Measurements from ENCODE around the gene ST6GALNAC1. TPM values are rescaled to one million over a fixed set of nuclear protein-coding genes. Genes with fewer than 3 reads are reported as not detected.

ST6GALNAC1 gene
- total RNA-seq, 1 donor from 2014 or later = 14.1 TPM

DNA sequence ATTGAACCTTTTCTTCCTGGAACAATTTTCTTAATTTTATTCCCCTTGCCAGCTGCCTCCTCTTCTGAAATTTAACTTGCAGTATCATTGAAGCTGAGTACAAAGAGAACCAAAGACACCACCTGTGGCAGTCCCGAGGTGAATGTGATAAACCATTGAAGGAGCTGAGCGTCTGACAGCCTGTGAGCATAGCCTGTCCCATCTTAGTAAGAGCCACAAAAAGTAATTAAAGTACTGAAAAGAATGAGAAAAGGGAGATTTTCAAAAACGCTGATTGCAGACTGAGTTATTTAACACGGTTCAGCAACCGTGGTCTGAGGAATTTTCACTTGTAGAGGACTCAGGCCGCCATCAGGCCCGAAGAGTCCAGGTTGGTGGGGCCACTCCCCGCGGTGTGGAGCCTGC is 27.2 kb upstream of the ST6GALNAC1 start:
- TF ChIP-seq, protein P1, sequence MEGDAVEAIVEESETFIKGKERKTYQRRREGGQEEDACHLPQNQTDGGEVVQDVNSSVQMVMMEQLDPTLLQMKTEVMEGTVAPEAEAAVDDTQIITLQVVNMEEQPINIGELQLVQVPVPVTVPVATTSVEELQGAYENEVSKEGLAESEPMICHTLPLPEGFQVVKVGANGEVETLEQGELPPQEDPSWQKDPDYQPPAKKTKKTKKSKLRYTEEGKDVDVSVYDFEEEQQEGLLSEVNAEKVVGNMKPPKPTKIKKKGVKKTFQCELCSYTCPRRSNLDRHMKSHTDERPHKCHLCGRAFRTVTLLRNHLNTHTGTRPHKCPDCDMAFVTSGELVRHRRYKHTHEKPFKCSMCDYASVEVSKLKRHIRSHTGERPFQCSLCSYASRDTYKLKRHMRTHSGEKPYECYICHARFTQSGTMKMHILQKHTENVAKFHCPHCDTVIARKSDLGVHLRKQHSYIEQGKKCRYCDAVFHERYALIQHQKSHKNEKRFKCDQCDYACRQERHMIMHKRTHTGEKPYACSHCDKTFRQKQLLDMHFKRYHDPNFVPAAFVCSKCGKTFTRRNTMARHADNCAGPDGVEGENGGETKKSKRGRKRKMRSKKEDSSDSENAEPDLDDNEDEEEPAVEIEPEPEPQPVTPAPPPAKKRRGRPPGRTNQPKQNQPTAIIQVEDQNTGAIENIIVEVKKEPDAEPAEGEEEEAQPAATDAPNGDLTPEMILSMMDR (IDR thresholded peaks at IDR 0.05) = no peak
- DNase-seq (no peak), ATAC-seq (no peak)
- H3K27me3 ChIP-seq = no peaks in the 10 kb centered on the region
- peak overlapping the region; percentile 80 for H3K27ac ChIP-seq
- no peaks in the 10 kb centered on the region for H3K9me3 ChIP-seq
- intact Hi-C loops (cut with DNase I) = no loop called here
- H3K4me1 ChIP-seq = peaks cover 17% of the 10 kb centered on the region
- no peak overlapping the region for H3K4me3 ChIP-seq
- no peaks in the 10 kb centered on the region for H3K36me3 ChIP-seq

DNA sequence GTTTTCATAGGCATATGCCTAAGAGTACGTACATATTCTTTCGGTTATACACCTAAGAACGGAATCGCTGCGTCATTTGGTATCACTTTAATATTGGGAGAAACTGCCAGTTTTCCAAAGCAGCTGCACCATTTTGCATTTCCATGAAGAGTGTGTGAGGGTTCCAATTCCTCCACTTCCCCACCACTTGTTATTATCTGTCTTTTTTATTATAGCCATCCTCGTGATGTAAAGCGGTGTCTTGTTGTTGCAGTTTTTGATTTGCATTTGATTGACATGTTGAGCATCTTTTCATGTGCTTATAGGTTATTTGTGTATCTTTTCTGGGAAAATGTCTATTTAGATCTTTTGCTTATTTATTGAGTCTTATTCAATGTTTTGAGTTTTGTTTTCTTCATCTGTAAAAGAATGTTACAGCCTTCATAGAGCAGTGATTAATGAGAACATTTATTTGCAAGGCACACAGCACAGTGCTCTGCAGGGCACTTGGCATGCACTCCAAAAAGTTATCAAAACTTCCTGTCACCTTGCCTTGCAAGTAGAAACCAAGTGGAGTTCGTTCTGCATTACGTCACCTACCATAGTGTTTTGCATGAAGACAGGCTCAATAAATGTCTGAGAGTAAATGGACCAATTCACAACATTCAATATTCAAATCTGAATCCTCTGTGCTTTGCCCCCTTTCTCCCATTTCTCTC is 26.6 kb upstream of the ST6GALNAC1 start:
- Histone ChIP-seq H3K27me3 (no peaks in the 10 kb centered on the region), H3K36me3 (no peaks in the 10 kb centered on the region), H3K4me3 (no peak overlapping the region), H3K27ac (peak overlapping the region; percentile 80), H3K9me3 (no peaks in the 10 kb centered on the region), H3K4me1 (peaks cover 17% of the 10 kb centered on the region)
- TF ChIP-seq, protein P1 (IDR thresholded peaks at IDR 0.05) = no peak
- intact Hi-C loops (cut with DNase I) = no loop called here
- ATAC-seq (peak; percentile 20), DNase-seq (no peak)

DNA sequence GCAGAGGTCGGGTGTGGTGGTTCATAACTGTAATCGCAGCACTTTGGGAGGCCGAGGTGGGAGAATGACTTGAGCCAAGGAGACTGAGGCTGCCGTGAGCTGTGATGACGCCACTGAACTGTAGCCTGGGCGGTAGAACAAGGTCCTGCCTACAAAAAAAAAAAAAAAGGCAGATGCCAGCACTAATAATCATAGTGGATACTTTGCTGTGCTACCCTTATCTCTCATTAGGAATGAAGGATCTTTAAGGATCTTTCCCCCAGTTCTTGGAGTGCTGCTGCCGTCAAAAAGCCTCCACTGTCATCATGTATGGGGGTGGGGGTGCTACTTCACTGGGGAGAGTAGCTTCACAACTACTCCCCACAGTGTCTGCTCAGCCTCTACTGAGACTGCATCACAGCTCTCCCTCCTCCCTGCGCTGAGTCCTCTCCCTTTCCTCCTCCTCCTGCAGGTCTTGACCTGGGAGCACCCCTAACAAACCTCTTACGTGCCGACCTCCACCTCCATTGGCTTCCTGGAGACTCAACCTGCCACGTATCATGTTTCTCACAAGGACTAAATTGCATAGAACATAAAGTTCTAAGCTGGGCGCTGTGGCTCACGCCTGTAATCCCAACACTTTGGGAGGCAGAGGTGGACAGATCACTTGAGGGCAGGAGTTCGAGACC is 24.4 kb upstream of the ST6GALNAC1 start:
- DNase-seq (no peak), ATAC-seq (no peak)
- intact Hi-C loops (cut with DNase I) = no loop called here
- Histone ChIP-seq H3K4me3 (no peak overlapping the region), H3K9me3 (no peaks in the 10 kb centered on the region), H3K36me3 (no peaks in the 10 kb centered on the region), H3K27ac (no peak overlapping the region), H3K27me3 (no peaks in the 10 kb centered on the region), H3K4me1 (peaks cover 16% of the 10 kb centered on the region)
- TF ChIP-seq, protein P1 (IDR thresholded peaks at IDR 0.05) = no peak

DNA sequence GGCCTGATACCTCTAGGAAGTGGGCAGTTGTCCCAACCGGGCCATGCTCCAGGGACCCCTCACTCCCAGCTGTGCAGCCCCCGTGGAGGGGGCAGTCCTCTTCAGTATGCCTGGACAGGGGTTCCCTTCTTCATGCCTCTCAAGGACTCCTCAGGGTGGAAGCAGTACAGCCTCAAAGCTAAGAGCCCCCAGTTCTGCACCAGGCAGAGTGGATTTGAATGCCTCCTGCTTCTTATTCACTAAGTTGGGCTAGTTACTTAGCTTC is 23.9 kb upstream of the ST6GALNAC1 start:
- Histone ChIP-seq H3K27me3 (no peaks in the 10 kb centered on the region), H3K9me3 (no peaks in the 10 kb centered on the region), H3K36me3 (no peaks in the 10 kb centered on the region), H3K27ac (no peak overlapping the region), H3K4me1 (peaks cover 11% of the 10 kb centered on the region), H3K4me3 (no peak overlapping the region)
- DNase-seq (no peak), ATAC-seq (no peak)
- intact Hi-C loops (cut with DNase I) = no loop called here
- TF ChIP-seq, protein P1 (IDR thresholded peaks at IDR 0.05) = no peak

DNA sequence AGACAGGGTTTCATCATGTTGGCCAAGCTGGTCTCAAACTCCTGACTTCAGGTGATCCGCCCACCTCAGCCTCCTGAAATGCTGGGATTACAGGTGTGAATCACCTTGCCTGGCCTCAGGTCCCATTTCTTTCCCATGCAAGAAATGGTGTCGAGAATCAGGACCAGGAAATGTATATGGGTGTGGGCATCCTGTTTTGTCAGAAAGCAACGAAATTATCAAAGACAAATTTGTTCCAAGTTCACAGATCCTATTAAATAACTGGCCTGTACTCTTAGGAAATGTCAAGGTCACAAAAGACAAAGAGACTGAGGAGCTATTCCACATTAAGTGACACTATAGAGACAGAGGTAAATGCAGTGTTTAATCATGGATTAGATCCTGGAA is 17.1 kb upstream of the ST6GALNAC1 start:
- Histone ChIP-seq H3K36me3 (no peaks in the 10 kb centered on the region), H3K4me3 (no peak overlapping the region), H3K4me1 (peaks cover 7% of the 10 kb centered on the region), H3K9me3 (no peaks in the 10 kb centered on the region), H3K27me3 (no peaks in the 10 kb centered on the region), H3K27ac (no peak overlapping the region)
- ATAC-seq = no peak
- TF ChIP-seq, protein P1 (IDR thresholded peaks at IDR 0.05) = no peak
- DNase-seq = no peak
- intact Hi-C loops (cut with DNase I) = no loop called here

Measured in upper lobe of right lung (tissue), 1 donor.